KOPT-K1 (cell line): ENCODE measurements around the gene RCCD1.

Experiments used
- H3K27ac ChIP-seq: fragments of 200-600 bp; sonication (generic); 2 replicates; pipeline ENCODE4 v1.5.1; 2016; ENCODE audit warnings: antibody characterized with exemption, mild to moderate bottlenecking, low read depth, low read length; ENCODE audit not compliant: poor library complexity, severe bottlenecking
- H3K36me3 ChIP-seq: fragments of 200-600 bp; sonication (generic); 2 replicates; pipeline ENCODE4 v1.5.1; 2017; ENCODE audit warnings: antibody characterized with exemption, mild to moderate bottlenecking, low read length, moderate library complexity; ENCODE audit not compliant: insufficient read depth
- H3K9me3 ChIP-seq: fragments of 200-600 bp; sonication (generic); 2 replicates; pipeline ENCODE4 v1.5.1; 2017; ENCODE audit warnings: antibody characterized with exemption, low read length, mild to moderate bottlenecking; ENCODE audit not compliant: insufficient read depth, poor library complexity, severe bottlenecking

Gene RCCD1

DNA sequence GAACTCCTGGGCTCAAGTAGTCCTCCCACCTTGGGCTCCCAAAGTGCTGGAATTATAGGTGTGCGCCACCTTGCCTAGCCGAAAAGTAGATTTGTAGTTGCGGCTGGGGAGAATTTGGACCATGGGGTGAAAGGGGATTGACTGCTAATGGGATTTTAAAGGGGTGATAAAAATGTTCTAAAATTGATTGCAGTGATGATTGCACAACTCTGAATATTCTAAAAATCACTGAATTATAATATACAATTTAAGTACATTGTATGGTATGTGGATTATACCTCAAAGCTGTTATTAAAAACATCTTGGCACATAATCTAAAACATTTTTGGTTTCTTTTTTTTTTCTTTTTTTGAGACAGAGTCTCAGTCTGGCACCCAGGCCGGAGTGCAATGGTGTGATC, 35.8 kb downstream of the RCCD1 start:
- no peak overlapping the region for H3K27ac ChIP-seq
- H3K9me3 ChIP-seq, result no peaks in the 10 kb centered on the region
- H3K36me3 ChIP-seq, result peaks cover 9% of the 10 kb centered on the region

GRCh38 chr15:90991587-90992285, 37.1 kb downstream of the RCCD1 start:
- Histone ChIP-seq H3K36me3 (peaks cover 4% of the 10 kb centered on the region; the same call in 1 of the 2 replicates), H3K9me3 (no peaks in the 10 kb centered on the region), H3K27ac (no peak overlapping the region)

DNA sequence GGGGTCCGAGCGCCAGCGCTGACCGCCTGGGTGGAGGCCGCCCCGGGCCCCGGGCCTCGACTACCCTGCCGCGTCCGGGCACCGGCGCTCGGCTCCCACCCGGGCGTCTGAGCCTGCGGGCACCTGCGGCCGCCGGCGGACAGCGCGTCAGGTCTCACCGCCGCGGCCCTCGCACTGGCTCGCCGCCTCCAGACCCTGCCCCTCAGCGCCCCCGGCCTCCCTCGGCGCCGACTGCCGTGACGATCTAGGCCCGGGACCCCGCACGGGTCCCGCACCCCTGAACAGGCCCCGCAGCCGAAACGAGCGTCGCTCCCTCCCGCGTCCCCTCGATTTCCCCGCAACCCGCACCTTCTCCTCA, 39.4 kb downstream of the RCCD1 start:
- H3K36me3 ChIP-seq, result peaks cover 22% of the 10 kb centered on the region
- H3K9me3 ChIP-seq, result no peaks in the 10 kb centered on the region
- H3K27ac ChIP-seq, result peak overlapping the region; percentile 99

GRCh38 chr15:90994417-90995311, 40.0 kb downstream of the RCCD1 start, which contains the start of gene PRC1:
Gene PRC1 (minus strand): TSS chr15:90994535. CDS start chr15:90994417, 118 bp downstream.
- Histone ChIP-seq H3K27ac (peak within 1 kb of the TSS; percentile 99), H3K9me3 (no peaks in the 10 kb centered on the region), H3K36me3 (peaks cover 28% of the 10 kb centered on the region)

DNA sequence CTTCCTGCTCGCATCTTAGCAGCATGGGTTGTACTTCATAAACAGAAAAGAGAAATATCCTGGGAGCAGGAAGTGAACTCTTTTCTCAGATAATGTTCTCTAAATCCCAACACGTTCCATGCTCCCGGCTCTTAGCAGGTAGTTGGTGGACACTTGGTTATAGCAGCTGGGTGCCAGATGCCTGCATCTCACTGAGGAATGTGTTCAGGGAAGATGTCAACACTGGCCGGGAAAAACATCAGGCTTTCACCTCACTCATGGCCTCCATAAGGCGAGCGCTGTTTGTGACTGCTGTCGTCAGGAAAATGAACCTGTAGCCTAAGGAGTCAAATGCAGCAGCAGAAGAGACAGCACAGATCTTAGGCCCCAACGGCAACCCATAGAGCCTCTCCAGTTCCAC, 44.1 kb downstream of the RCCD1 start:
- H3K27ac ChIP-seq, result no peak overlapping the region
- no peaks in the 10 kb centered on the region for H3K9me3 ChIP-seq
- peaks cover 67% of the 10 kb centered on the region for H3K36me3 ChIP-seq

GRCh38 chr15:91001209-91001608, 46.5 kb downstream of the RCCD1 start:
- no peaks in the 10 kb centered on the region for H3K9me3 ChIP-seq
- no peak overlapping the region for H3K27ac ChIP-seq
- peaks cover 91% of the 10 kb centered on the region for H3K36me3 ChIP-seq

DNA sequence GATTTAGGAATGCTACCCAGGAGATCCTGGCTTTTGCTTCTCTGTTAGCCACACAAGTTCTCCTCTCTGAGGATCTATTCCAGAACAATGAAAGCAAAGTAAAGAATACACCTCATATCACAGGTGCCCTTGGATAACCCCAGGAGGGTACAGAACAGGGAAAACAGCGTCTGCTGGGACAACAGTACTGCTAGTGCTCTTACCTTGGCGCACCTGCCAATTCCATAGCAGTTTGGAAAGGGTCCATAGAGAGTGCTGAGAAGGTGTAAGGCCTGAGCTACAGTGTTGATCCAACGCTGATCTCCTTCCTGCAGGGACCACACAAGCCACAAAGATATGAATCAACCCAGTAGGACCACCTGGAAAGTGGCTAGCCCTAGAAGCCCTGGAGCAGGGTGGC, 52.6 kb downstream of the RCCD1 start:
- no peaks in the 10 kb centered on the region for H3K9me3 ChIP-seq
- H3K27ac ChIP-seq, result no peak overlapping the region
- peaks cover 90% of the 10 kb centered on the region for H3K36me3 ChIP-seq
